ENCODE data around the gene NOL9. TPM values are rescaled to one million over a fixed set of nuclear protein-coding genes. Genes with fewer than 3 reads are reported as not detected.

The NOL9 gene
- total and polyA plus RNA-seq, 2 of the 13 experiments (the other 11 are each of a cell fraction or from before 2014, with no cell fraction given), result 18.0 to 24.7 TPM

DNA sequence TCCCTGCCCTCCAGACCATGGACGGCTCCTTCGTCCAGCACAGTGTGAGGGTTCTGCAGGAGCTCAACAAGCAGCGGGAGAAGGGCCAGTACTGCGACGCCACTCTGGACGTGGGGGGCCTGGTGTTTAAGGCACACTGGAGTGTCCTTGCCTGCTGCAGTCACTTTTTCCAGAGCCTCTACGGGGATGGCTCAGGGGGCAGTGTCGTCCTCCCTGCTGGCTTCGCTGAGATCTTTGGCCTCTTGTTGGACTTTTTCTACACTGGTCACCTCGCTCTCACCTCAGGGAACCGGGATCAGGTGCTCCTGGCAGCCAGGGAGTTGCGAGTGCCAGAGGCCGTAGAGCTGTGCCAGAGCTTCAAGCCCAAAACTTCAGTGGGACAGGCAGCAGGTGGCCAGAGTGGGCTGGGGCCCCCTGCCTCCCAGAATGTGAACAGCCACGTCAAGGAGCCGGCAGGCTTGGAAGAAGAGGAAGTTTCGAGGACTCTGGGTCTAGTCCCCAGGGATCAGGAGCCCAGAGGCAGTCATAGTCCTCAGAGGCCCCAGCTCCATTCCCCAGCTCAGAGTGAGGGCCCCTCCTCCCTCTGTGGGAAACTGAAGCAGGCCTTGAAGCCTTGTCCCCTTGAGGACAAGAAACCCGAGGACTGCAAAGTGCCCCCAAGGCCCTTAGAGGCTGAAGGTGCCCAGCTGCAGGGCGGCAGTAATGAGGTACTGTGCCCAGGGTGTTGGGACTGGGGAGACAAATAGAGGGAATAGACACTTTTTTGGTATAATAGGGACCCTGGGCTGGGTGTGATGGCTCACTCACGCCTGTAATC is 26.5 kb upstream of the NOL9 start (continued):
- TF ChIP-seq PAXIP1 (CRISPR knock-in tag; conservative IDR thresholded peaks at IDR 0.05) (no peak), TSC22D2 (CRISPR knock-in tag; IDR thresholded peaks at IDR 0.05; ENCODE audit: borderline replicate concordance) (no peak), ZNF224 (CRISPR knock-in tag; IDR thresholded peaks at IDR 0.05) (no peak), ZFYVE20 (CRISPR knock-in tag; IDR thresholded peaks at IDR 0.05; ENCODE audit: borderline replicate concordance, low read depth) (no peak), GATA4 (IDR thresholded peaks at IDR 0.05; ENCODE audit: borderline replicate concordance, low read depth) (no peak), SP140L (CRISPR knock-in tag; IDR thresholded peaks at IDR 0.05; ENCODE audit: borderline replicate concordance) (no peak), ZSCAN25 (CRISPR knock-in tag; IDR thresholded peaks at IDR 0.05) (no peak), ZNF317 (CRISPR knock-in tag; IDR thresholded peaks at IDR 0.05) (no peak), MLLT10 (CRISPR knock-in tag; IDR thresholded peaks at IDR 0.05) (no peak), ATM (IDR thresholded peaks at IDR 0.05; ENCODE audit: borderline replicate concordance) (no peak), SKI (IDR thresholded peaks at IDR 0.05; ENCODE audit: partially characterized antibody) (no peak), ZBTB20 (CRISPR knock-in tag; IDR thresholded peaks at IDR 0.05; ENCODE audit: borderline replicate concordance, low read depth) (no peak), PRDM10 (CRISPR knock-in tag; IDR thresholded peaks at IDR 0.05; ENCODE audit: low read depth) (no peak), ZNF180 (CRISPR knock-in tag; IDR thresholded peaks at IDR 0.05; ENCODE audit: borderline replicate concordance, low read depth) (no peak), ZBTB46 (CRISPR knock-in tag; IDR thresholded peaks at IDR 0.05; ENCODE audit: borderline replicate concordance) (no peak)
- TF ChIP-seq, protein P1, sequence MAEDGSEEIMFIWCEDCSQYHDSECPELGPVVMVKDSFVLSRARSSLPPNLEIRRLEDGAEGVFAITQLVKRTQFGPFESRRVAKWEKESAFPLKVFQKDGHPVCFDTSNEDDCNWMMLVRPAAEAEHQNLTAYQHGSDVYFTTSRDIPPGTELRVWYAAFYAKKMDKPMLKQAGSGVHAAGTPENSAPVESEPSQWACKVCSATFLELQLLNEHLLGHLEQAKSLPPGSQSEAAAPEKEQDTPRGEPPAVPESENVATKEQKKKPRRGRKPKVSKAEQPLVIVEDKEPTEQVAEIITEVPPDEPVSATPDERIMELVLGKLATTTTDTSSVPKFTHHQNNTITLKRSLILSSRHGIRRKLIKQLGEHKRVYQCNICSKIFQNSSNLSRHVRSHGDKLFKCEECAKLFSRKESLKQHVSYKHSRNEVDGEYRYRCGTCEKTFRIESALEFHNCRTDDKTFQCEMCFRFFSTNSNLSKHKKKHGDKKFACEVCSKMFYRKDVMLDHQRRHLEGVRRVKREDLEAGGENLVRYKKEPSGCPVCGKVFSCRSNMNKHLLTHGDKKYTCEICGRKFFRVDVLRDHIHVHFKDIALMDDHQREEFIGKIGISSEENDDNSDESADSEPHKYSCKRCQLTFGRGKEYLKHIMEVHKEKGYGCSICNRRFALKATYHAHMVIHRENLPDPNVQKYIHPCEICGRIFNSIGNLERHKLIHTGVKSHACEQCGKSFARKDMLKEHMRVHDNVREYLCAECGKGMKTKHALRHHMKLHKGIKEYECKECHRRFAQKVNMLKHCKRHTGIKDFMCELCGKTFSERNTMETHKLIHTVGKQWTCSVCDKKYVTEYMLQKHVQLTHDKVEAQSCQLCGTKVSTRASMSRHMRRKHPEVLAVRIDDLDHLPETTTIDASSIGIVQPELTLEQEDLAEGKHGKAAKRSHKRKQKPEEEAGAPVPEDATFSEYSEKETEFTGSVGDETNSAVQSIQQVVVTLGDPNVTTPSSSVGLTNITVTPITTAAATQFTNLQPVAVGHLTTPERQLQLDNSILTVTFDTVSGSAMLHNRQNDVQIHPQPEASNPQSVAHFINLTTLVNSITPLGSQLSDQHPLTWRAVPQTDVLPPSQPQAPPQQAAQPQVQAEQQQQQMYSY (CRISPR knock-in tag; IDR thresholded peaks at IDR 0.05), result no peak
